ENCODE data around the gene MRGPRX4. TPM values are rescaled to one million over a fixed set of nuclear protein-coding genes. Genes with fewer than 3 reads are reported as not detected.

The MRGPRX4 gene
- total and polyA plus RNA-seq, 2 donors (not counting 3 experiments of a cell fraction or from before 2014, with no cell fraction given): not detected

DNA sequence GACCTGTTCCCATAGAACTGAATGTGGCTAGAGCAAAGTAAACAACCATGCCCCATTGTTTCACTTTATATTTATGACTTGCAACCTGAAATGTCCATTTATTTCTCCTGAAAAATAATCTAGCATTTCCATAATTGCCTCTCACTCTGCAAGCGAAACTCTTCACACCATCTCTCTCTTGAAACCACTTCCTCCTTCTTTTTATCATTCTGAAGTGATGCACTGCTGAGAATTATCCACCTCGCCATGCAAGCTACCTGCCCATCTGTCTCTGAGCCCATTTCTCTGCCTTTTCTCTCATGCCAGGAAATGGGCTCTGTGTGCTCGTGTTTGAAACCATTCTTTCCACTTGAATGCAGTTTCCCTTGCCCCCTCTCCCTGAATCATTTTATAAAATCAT is 26.8 kb upstream of the MRGPRX4 start:
- H3K9me3 ChIP-seq (replicated peaks; ENCODE audit: control insufficient read depth, insufficient read depth, low read length): no peaks in the 10 kb centered on the region
- TF ChIP-seq MYC (IDR thresholded peaks at IDR 0.05; ENCODE audit: low read depth, low read length) (no peak), GATA2 (IDR thresholded peaks at IDR 0.05; ENCODE audit: insufficient read depth, insufficient read length, low read depth, low read length) (no peak), JUN (IDR thresholded peaks at IDR 0.05; ENCODE audit: borderline replicate concordance, insufficient read depth, insufficient read length, low read depth) (no peak), FOS (IDR thresholded peaks at IDR 0.05; ENCODE audit: borderline replicate concordance, insufficient read depth, low read length) (no peak), POLR2AphosphoS5 (IDR thresholded peaks at IDR 0.05; ENCODE audit: insufficient read depth, low read depth, low read length) (no peak), EZH2 (IDR thresholded peaks at IDR 0.05; ENCODE audit: borderline replicate concordance, low read depth, low read length, severe bottlenecking) (no peak)
- TF ChIP-seq, protein P1, sequence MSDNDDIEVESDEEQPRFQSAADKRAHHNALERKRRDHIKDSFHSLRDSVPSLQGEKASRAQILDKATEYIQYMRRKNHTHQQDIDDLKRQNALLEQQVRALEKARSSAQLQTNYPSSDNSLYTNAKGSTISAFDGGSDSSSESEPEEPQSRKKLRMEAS (IDR thresholded peaks at IDR 0.05; ENCODE audit: insufficient read depth, insufficient read length): no peak
- TF ChIP-seq, protein P2, sequence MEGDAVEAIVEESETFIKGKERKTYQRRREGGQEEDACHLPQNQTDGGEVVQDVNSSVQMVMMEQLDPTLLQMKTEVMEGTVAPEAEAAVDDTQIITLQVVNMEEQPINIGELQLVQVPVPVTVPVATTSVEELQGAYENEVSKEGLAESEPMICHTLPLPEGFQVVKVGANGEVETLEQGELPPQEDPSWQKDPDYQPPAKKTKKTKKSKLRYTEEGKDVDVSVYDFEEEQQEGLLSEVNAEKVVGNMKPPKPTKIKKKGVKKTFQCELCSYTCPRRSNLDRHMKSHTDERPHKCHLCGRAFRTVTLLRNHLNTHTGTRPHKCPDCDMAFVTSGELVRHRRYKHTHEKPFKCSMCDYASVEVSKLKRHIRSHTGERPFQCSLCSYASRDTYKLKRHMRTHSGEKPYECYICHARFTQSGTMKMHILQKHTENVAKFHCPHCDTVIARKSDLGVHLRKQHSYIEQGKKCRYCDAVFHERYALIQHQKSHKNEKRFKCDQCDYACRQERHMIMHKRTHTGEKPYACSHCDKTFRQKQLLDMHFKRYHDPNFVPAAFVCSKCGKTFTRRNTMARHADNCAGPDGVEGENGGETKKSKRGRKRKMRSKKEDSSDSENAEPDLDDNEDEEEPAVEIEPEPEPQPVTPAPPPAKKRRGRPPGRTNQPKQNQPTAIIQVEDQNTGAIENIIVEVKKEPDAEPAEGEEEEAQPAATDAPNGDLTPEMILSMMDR (IDR thresholded peaks at IDR 0.05; ENCODE audit: extremely low read depth in 1 of 2, insufficient read depth in 1 of 2, low read depth in 1 of 2, low read length in 2 of 2): no peak
- dilution Hi-C loops (cut with MboI; ENCODE audit: extremely low pct_ligation_motif_present, low sequenced_read_pairs) (no loop called here), intact Hi-C loops (cut with micrococcal nuclease) (loop anchor here (1.0 kb wide), 1 partner anchor 155 kb away; no protein-coding TSS in a partner anchor)
- H3K27ac ChIP-seq (ENCODE audit: insufficient read depth, low read depth, low read length): no peak overlapping the region
- no peak overlapping the region for H3K4me2 ChIP-seq (ENCODE audit: insufficient read depth, low read length)
- no peaks in the 10 kb centered on the region for H3K36me3 ChIP-seq (ENCODE audit: control insufficient read depth in 2 of 2, extremely low read depth in 1 of 2, insufficient read depth in 2 of 2, low read length in 2 of 2)
- no peaks in the 10 kb centered on the region for H3K9me1 ChIP-seq (replicated peaks; ENCODE audit: control insufficient read depth, extremely low read depth, insufficient read depth, low read length)
- H3K27me3 ChIP-seq (ENCODE audit: control insufficient read depth in 2 of 2, insufficient read depth in 2 of 2, low read length in 2 of 2): peaks cover 0 to 1% of the 10 kb centered on the region in 2 experiments
- H3K4me1 ChIP-seq (ENCODE audit: control insufficient read depth, extremely low read depth, insufficient read depth, low read length): peaks cover 3% of the 10 kb centered on the region
- no peaks in the 10 kb centered on the region for H4K20me1 ChIP-seq (replicated peaks; ENCODE audit: control insufficient read depth, extremely low read depth, insufficient read depth, low read length)
- ChIA-PET POLR2A (no interaction called here), CTCF (interaction anchor here (1.5 kb wide), 1 partner anchor 58 kb away, joined by 3 read pairs; no protein-coding TSS in a partner anchor)
- no peak overlapping the region for H3K4me3 ChIP-seq (replicated peaks in 1 of 3; ENCODE audit: insufficient read depth in 1 of 3, low read depth in 1 of 3, low read length in 3 of 3)
- no TSS peak for BruUV-seq (replicated peaks)
- H3K9ac ChIP-seq (replicated peaks; ENCODE audit: extremely low read depth, insufficient read depth, low read length): no peak overlapping the region
- no peak overlapping the region for H2AFZ ChIP-seq (ENCODE audit: low read depth, low read length)
- DNase-seq (ENCODE audit: low read depth, low spot score): no peak
- H3K79me2 ChIP-seq (ENCODE audit: control insufficient read depth, insufficient read depth, low read length): no peaks in the 10 kb centered on the region
- FAIRE-seq: no peak

Data from endothelial cell of umbilical vein (primary cell).